PC-3 (cell line): ENCODE data around the gene FHL2.

Experiments used
- EZH2 ChIP-seq: fragments of 300-600 bp; sonication (generic); IDR thresholded peaks from one replicate; pipeline ENCODE4 v1.6.1; 2017; ENCODE audit warnings: antibody characterized with exemption, mild to moderate bottlenecking, low read length; ENCODE audit not compliant: unreplicated experiment
- TF ChIP-seq, protein P1 (sequence below): fragments of 300-600 bp; sonication (generic); conservative IDR thresholded peaks from 2 replicates; pipeline ENCODE4 v1.5.1; 2017; ENCODE audit warnings: antibody characterized with exemption, low read depth, mild to moderate bottlenecking, low read length

- TF ChIP-seq, protein P1, sequence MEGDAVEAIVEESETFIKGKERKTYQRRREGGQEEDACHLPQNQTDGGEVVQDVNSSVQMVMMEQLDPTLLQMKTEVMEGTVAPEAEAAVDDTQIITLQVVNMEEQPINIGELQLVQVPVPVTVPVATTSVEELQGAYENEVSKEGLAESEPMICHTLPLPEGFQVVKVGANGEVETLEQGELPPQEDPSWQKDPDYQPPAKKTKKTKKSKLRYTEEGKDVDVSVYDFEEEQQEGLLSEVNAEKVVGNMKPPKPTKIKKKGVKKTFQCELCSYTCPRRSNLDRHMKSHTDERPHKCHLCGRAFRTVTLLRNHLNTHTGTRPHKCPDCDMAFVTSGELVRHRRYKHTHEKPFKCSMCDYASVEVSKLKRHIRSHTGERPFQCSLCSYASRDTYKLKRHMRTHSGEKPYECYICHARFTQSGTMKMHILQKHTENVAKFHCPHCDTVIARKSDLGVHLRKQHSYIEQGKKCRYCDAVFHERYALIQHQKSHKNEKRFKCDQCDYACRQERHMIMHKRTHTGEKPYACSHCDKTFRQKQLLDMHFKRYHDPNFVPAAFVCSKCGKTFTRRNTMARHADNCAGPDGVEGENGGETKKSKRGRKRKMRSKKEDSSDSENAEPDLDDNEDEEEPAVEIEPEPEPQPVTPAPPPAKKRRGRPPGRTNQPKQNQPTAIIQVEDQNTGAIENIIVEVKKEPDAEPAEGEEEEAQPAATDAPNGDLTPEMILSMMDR: no peak
- TF ChIP-seq EZH2: no peak
These were observed 19.1 kb downstream of the FHL2 start for GRCh38 chr2:105379741-105380186.
